GM19193 (cell line): ENCODE measurements around the gene ZNF467.

Experiments used
- POLR2A ChIP-seq: IDR thresholded peaks from 4 replicates; pipeline ENCODE4 v1.6.1; 2011; ENCODE audit not compliant: insufficient read depth, insufficient read length; ENCODE audit errors: extremely low read depth

The ZNF467 gene

DNA sequence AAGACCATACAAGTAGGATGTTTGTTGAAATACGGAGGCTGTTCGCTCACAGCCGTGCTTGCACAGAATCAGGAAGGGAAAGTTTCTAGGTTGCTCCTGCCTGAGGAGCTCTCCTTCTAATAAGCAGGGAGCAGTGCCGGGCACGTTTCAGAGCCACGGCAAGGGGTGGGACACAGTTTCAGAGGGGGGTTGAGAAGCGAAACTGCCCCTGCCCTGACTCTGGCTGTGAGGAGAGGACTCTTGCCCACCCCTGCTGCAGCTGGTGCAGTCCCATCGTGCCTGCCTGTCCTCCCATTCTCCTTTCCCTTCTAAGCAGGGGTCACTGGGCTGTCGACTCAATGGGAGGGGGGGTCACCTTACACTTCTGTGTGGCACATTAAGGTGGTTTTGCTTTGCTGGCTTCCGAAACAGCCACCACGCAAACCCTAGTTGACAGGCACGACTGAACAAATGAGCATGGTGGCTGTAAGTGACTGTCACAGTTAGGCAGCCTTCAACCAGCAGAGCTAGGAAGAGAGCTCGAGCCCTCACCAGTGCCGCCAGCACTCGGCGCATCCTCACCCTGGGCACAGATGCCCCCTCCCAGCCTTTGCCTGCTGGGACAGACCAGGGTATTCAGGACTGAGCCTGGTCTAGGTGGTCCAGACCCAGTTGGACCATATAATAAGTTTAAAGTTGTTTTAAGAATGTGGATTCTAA, 37.5 kb downstream of the ZNF467 start:
- TF ChIP-seq POLR2A, result no peak

DNA sequence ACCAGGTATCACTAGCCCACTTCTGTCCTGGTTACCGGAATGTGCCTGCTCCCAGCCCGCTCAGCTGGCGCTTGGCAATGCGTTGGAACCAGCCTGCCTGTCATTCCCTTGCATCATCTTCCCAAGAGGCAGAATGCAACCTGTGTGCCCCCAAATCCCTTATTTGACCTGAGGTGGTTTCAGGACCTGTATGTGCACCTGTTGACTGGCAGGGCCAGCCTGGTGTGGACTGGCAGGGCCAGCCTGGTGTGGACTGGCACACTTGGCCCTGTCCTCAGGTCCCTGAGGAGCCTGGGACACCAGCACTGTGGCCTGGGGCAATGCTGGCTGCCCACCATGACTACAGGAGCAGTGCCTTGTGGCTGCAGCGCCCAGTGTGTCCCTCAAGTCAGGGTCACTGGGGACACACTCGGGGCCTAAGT, 38.2 kb downstream of the ZNF467 start:
- no peak for TF ChIP-seq POLR2A

DNA sequence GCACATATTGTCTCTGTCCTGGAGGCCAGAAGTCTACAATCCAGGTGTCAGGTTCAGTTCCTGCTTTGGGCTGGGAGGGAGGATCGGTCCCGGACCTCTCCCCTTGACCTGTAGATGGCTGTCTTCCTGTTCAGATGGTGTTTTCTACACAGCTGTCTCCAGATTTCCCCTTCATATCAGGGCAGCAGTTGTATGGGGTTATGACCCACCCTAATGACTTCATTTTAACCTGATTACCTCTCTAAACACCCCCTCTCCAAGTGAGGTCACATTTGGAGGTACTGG, 38.7 kb downstream of the ZNF467 start:
- no peak for TF ChIP-seq POLR2A

DNA sequence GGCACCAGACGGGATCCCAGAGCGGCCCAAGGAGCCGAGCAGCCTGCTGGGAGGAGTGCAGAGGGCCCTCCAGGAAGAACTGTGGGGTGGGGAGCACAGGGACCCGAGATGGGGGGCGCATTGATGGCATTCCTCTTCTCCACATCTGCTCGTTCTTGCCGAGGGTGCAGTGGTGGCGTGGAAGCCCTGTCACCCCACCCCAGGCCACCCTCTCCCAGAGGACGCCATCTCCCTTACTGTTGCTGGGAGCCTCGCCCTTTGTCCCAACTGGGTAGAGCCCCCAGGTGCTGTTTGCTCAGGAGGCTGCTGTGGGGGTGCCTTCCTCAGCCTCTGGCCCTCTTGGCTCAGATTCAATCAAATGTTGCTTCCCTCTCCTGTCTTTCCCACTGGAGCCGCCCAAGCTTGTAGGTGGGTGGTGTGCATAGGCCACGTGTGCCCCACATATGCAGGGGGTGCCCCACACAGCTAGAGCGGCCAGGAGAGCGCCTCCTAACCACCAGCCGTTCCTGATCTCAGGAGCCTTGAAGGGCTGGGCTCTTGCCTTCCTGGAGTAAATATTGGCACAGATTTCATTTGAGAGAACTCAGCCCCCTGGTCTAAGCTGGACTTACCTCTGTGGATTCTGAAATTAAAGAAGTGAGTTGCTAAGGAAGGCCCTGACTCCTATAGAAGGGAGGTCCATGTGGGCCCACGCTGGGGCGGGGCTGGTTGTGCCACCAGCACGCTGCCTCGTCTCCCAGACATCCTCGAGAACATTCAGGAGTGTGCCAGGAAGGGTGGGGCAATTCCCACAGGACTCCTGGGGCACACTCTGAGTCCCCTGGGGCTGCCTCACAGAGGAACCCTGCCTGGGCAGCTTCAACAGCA, 39.2 kb downstream of the ZNF467 start:
- TF ChIP-seq POLR2A, result no peak

DNA sequence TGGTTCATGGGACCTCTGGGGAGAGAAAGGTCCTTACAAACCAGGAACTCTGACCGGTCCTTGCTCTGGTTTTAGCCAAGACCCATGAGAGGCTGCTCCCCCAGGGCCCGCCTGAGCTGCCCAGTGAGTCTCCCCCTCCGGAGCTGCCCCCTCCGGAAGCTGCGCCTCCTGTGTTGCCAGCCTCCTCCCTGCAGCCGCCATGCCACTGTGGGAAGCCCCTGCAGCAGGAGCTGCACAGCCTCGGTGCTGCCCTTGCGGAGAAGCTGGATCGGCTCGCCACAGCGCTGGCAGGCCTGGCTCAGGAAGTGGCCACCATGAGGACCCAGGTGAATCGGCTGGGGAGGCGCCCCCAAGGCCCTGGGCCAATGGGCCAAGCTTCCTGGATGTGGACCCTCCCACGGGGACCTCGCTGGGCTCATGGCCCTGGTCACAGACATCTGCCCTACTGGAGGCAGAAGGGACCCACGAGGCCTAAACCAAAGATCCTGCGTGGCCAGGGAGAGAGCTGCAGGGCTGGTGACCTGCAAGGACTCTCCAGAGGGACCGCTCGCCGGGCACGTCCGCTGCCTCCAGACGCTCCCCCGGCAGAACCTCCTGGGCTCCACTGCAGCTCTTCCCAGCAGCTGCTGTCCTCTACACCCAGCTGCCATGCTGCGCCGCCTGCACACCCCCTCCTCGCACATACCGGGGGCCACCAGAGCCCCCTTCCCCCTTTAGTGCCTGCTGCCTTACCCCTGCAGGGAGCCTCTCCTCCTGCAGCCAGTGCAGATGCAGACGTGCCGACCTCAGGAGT, 40.1 kb downstream of the ZNF467 start:
- TF ChIP-seq POLR2A, result no peak

DNA sequence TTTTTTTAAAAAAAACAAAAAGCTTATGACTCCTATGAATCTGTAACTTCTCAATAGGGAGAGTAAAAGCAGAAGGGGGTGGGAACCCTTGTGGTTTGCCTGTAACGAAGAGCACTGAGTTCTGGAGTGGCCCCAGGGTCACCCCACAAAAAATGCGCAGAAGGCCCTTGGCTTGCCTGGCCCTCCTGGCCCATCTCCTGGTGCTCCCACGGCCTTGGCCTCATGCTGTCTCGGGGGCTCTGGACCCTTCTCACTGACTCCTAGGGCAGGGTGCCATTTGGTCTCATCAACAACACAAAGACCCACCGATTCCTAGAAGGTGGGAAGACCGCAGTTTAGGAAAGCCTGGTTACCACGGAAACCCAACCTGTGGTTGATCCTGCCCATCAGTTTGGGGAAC, 40.8 kb downstream of the ZNF467 start:
- TF ChIP-seq POLR2A, result no peak

DNA sequence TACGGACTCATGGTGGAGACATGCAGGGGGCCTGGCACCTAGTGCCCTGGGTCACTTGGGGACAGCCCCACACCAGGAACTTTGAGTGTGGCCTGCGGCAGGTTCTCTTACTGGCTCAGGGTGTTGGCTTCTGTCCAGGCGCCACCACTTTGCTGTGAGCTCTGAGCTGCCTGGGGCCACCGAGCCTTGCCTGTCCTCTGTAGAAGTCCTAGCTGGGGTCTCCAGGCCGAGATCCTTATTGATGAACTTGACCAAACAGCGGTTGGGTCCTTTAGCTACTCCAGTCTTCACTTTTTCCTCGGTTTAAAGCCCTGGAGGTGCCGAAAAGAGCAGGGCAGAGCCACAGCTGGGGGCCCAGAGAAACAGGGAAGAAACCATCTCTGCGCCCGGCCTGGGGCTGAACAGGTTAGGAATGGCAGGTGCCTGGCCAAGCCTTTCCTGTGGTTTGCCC, 41.3 kb downstream of the ZNF467 start:
- TF ChIP-seq POLR2A, result no peak

DNA sequence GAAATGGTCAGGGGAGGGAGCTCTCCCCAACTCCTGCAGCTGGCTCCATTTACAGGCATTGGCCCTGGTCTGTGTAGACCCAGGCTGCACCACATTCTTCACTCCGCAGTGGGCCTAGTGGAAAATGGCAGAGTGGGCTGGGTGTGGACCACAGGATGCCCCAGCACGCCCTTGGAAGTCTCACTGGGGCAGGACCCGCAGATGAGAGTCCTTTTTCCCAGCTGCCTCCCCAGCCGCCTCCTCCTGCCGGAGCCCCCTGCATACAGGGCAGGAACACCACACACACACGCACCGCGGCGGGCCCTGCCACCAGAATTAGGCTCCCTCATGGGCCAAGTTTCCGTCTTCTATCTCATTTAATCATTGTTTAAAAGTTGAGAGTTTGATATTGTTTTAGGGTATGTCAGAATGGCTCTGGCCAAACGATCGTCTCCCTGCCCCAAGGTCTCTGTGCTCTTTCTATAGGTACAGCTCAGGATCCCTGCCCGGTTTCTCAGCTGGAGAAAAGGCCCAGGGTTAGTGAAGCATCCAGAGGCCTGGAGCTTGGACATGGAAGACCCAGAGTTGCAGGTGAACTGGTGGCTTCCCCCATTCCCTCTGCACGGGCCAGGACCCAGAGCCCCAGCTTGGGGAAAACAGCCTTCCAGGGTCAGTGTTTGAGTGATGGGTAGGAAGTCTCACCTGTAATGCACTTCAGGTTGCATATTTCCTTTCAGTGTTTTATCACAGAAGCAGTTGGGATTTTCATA, 42.0 kb downstream of the ZNF467 start:
- TF ChIP-seq POLR2A, result no peak

DNA sequence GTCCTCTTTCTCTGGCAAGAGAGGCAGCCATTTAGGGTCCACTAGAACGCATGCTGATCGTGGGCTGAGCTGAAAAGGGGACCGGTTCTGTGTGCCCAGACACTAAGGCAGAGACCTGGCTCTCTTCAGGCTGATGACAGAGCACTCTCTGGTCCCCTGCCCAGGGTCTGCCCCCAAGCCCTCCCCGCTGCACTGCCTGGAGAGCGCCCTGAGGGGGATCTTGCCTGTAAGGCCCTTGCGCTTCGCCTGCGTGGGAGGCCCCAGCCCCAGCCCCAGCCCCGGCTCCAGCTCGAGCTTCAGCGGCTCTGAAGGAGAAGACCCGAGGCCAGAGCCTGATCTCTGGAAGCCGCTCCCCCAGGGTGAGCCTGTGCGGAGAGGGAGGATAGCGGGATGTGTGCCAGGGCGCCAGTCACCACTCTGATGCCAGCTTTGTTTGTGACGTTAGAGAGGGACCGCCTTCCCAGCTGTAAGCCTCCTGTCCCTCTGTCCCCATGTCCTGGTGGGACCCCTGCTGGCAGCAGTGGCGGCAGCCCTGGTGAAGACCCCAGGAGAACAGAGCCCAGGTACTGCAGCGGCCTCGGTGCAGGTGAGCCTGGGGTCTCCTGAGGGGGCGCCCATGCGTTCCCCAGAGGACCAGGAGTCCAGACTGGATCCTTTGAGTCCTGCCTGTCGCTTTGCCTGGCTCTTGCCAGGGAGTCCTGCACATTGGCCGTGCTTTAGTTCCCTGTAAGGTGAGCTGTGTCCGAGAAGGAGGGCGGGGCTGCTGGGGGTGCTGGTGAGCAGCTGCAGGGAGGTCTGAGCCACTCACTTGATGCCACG, 43.2 kb downstream of the ZNF467 start:
- no peak for TF ChIP-seq POLR2A

DNA sequence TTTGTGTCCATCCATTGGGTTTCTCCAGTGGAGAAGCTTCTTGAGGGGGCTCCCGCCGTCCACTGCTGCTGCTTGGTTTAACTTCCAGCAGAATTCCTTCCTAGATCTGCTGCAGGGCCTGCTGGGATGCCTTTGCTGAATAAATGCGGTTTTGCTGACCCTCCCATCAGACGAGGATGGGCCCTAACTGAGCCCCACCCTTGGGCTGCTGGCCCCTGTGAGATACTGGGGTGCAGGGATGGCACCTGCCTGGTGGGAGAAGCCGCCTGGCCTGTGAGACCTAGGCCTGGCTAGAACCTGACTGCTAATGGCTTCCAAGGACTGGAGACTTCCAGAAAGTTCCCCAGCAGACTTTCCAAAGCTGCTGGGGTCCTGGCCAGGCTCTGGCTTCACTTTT, 43.8 kb downstream of the ZNF467 start:
- no peak for TF ChIP-seq POLR2A

DNA sequence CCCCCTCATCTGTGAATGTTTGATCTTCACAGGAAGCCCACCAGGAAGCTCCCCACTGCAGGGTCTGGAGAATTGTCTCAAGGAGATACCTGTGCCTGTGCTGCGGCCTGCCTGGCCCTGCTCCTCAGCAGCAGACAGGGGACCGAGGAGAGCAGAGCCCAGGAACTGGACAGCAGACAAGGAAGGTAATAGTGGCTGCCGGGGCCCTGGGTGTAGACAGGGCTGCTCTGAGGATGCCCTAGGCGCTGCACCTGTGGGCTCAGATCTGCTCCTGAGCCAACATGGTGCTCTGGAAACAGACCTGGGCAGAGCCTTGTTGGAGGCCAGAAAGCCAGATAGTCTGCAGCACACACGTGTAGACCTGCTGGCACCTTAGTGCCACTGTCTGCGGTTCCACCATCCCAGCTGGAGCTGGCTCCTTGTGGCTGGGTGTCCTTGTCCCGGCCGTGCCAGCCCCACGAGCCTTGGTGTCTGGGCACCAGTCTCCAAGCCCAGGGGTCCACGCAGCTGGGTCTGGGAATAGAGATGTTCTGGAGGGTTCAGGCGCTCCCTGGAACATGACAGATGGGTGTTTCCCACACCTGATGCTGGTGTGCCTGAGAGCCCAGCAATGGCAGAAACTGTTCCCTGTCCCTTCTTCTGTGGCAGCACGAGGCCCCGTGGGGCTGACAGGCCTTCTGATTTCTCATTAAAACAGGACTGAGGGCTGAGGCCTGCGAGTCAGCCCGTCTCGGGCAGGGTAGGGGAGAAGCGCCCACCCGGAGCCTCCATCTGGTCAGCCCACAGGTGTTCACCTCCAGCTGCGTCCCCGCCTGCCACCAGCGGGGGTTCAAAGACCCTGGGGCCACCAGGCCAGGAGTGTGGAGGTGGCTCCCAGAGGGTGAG, 44.7 kb downstream of the ZNF467 start:
- no peak for TF ChIP-seq POLR2A

DNA sequence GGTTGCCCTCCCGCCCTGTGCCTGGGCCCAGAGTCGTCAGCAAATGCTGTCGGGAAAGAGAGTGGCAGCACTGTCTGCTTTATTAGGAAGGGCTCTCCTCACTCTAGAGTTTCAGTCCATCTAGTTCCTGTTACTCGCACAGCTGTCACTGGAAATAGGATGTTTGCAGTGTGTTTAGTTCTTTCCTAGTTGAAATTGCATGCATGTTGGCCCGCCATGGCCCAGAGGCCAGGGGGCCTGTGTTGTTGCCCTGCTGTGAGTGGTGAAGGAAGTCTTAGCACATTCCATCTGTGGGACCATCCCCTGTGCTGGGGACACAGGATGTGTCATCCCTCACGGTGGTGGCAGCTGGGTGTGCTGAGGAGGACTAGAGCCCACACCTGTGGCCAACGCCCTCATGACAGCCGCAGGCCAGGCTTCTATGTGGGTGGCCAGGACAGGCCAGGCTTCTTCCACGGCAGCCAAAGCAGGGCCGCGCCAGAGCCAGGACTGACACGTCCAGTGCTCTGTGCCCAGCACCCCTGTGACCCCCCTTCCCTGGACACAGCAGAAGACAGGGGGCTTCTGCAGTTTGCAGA, 45.4 kb downstream of the ZNF467 start:
- no peak for TF ChIP-seq POLR2A
